GM08714 (cell line): ENCODE measurements around the gene PRKAG2.

Experiments used
- H3K4me3 ChIP-seq: fragments of 200-500 bp; sonication (Bioruptor generic); 2 replicates; pipeline ENCODE4 v1.5.1; 2014; ENCODE audit warnings: mild to moderate bottlenecking, low read length, inconsistent platforms
- ZNF274 ChIP-seq: IDR thresholded peaks from 2 replicates; pipeline ENCODE4 v1.6.1; 2012; ENCODE audit warnings: mild to moderate bottlenecking, low read depth, low read length

Gene PRKAG2

GRCh38 chr7:151763420-151763984, 113.4 kb downstream of the PRKAG2 start:
- no peak for TF ChIP-seq ZNF274
- H3K4me3 ChIP-seq = no peak overlapping the region

- no peak for TF ChIP-seq ZNF274
Observed at GRCh38 chr7:151762583-151763245, 114.2 kb downstream of the PRKAG2 start.

GRCh38 chr7:151761957-151762356, 115.0 kb downstream of the PRKAG2 start:
- TF ChIP-seq ZNF274 = no peak
- no peak overlapping the region for H3K4me3 ChIP-seq

More at GRCh38 chr7:151762583-151763245, 114.2 kb downstream of the PRKAG2 start:
- H3K4me3 ChIP-seq = no peak overlapping the region

- no peak overlapping the region for H3K4me3 ChIP-seq
- no peak for TF ChIP-seq ZNF274
Observed at GRCh38 chr7:151761231-151761630, 115.7 kb downstream of the PRKAG2 start.

- no peak for TF ChIP-seq ZNF274
- no peak overlapping the region for H3K4me3 ChIP-seq
Observed at GRCh38 chr7:151759591-151760042, 117.3 kb downstream of the PRKAG2 start.

- H3K4me3 ChIP-seq = no peak overlapping the region
- no peak for TF ChIP-seq ZNF274
Observed at GRCh38 chr7:151758622-151759540, 118.0 kb downstream of the PRKAG2 start.

GRCh38 chr7:151757274-151757673, 119.6 kb downstream of the PRKAG2 start:
- no peak overlapping the region for H3K4me3 ChIP-seq
- TF ChIP-seq ZNF274 = no peak

GRCh38 chr7:151756866-151757265, 120.0 kb downstream of the PRKAG2 start:
- no peak for TF ChIP-seq ZNF274
- H3K4me3 ChIP-seq = no peak overlapping the region

- no peak overlapping the region for H3K4me3 ChIP-seq
- no peak for TF ChIP-seq ZNF274
Observed at GRCh38 chr7:151756076-151756731, 120.7 kb downstream of the PRKAG2 start.

GRCh38 chr7:151755131-151755801, 121.6 kb downstream of the PRKAG2 start:
- no peak overlapping the region for H3K4me3 ChIP-seq
- no peak for TF ChIP-seq ZNF274

GRCh38 chr7:151754688-151755130, 122.2 kb downstream of the PRKAG2 start:
- H3K4me3 ChIP-seq = no peak overlapping the region
- no peak for TF ChIP-seq ZNF274

GRCh38 chr7:151754142-151754590, 122.7 kb downstream of the PRKAG2 start:
- no peak for TF ChIP-seq ZNF274
- H3K4me3 ChIP-seq = no peak overlapping the region

- no peak overlapping the region for H3K4me3 ChIP-seq
- no peak for TF ChIP-seq ZNF274
Observed at GRCh38 chr7:151752816-151753595, 123.9 kb downstream of the PRKAG2 start.
